Gastrocnemius medialis (tissue), 4 donors: Measurements from ENCODE around the gene RNF182.

Experiments
- CTCF ChIP-seq, 5 experiments: fragments of 450-650 bp in 3 of 5; fragments of 200-600 bp in 2 of 5; sonication (generic) in 2 of 5; IDR thresholded peaks in 4 of 5; conservative IDR thresholded peaks in 1 of 5; 1 replicate in 4 of 5; 2 replicates in 1 of 5; pipeline ENCODE4 v1.5.1; 2016 to 2019; ENCODE audit warnings: antibody characterized with exemption in 5 of 5, mild to moderate bottlenecking in 3 of 5, moderate library complexity in 3 of 5
- POLR2A ChIP-seq, 2 donors: fragments of 450-650 bp; IDR thresholded peaks; one replicate each; pipeline ENCODE4 v1.6.1; 2017; ENCODE audit warnings: antibody characterized with exemption in 2 of 2, mild to moderate bottlenecking in 2 of 2, moderate library complexity in 2 of 2

DNA sequence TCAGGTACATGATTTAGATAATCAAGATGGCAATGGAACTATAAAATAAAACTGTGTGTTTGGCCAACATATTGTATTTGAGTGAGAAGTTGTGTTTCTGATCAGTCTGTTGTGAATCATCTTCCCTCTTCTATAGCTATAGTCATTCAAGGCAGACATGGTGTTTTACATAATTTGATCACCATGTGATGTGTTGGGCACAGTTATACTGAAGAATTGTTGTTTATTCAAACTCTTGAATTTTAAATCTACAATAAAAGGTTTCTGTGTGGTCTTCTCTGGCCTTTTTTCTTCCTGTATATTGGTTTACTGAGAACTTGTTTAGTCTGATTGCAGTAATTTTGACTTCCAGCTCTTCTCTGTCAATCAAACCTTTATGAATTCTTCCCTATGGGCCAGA lies 4.4 kb downstream of the RNF182 start:
- TF ChIP-seq CTCF (IDR thresholded peaks at IDR 0.05 in 4 of 5, conservative IDR thresholded peaks at IDR 0.05 in 1 of 5) = no peak
- no peak for TF ChIP-seq POLR2A (IDR thresholded peaks at IDR 0.05)
